ENCODE data around the gene NAA30.

DNA sequence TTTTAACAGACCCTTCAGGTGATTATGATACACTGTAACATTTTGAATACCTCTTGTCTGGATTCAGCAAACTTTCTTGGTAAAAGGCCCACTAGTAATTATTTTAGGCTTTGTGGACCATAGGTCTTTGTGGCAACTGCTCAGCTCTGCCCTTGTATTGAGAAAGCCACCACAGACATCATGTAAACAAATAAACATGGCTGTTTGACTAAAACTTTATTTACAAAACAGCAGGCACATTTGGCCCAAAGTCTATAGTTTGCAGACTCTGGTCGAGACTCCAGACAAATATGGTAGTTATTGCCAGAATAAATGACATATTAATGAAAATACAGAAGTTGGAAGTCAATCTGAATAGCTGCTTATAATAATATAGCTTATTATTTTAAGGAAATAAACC is 18.2 kb downstream of the NAA30 start:
- no peak for TF ChIP-seq POLR2AphosphoS5 (IDR thresholded peaks at IDR 0.05; ENCODE audit: low read depth, low read length)
- TF ChIP-seq, protein P1, sequence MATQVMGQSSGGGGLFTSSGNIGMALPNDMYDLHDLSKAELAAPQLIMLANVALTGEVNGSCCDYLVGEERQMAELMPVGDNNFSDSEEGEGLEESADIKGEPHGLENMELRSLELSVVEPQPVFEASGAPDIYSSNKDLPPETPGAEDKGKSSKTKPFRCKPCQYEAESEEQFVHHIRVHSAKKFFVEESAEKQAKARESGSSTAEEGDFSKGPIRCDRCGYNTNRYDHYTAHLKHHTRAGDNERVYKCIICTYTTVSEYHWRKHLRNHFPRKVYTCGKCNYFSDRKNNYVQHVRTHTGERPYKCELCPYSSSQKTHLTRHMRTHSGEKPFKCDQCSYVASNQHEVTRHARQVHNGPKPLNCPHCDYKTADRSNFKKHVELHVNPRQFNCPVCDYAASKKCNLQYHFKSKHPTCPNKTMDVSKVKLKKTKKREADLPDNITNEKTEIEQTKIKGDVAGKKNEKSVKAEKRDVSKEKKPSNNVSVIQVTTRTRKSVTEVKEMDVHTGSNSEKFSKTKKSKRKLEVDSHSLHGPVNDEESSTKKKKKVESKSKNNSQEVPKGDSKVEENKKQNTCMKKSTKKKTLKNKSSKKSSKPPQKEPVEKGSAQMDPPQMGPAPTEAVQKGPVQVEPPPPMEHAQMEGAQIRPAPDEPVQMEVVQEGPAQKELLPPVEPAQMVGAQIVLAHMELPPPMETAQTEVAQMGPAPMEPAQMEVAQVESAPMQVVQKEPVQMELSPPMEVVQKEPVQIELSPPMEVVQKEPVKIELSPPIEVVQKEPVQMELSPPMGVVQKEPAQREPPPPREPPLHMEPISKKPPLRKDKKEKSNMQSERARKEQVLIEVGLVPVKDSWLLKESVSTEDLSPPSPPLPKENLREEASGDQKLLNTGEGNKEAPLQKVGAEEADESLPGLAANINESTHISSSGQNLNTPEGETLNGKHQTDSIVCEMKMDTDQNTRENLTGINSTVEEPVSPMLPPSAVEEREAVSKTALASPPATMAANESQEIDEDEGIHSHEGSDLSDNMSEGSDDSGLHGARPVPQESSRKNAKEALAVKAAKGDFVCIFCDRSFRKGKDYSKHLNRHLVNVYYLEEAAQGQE (IDR thresholded peaks at IDR 0.05; ENCODE audit: insufficient read depth in 1 of 2, low read depth in 2 of 2, low read length in 2 of 2): no peak
- TF ChIP-seq TAF1 (IDR thresholded peaks at IDR 0.05; ENCODE audit: borderline replicate concordance, insufficient read depth, low read length): no peak

All from PFSK-1 (cell line).